Neural cell (in vitro differentiated cells): ENCODE measurements around the gene DOCK4. TPM values are rescaled to one million over a fixed set of nuclear protein-coding genes. Genes with fewer than 3 reads are reported as not detected.

Source experiments
- H2AFZ ChIP-seq: fragments of 200-600, 300-800 bp; sonication (generic), shearing (Covaris generic); 2 replicates; pipeline ENCODE4 v1.6.0; 2014; ENCODE audit warnings: low read depth, mild to moderate bottlenecking, antibody characterized with exemption, low read length, moderate library complexity
- H3F3A ChIP-seq: fragments of 200-600 bp; shearing (Covaris generic); 2 replicates; pipeline ENCODE4 v1.6.1; 2016; ENCODE audit warnings: mild to moderate bottlenecking, moderate library complexity, mixed read lengths, antibody characterized with exemption, low read length; ENCODE audit not compliant: insufficient read depth, poor library complexity, severe bottlenecking
- H3K27ac ChIP-seq: fragments of 200-600, 300-800 bp; sonication (generic), shearing (Covaris generic); 2 replicates; pipeline ENCODE4 v1.5.1; 2014; ENCODE audit warnings: mild to moderate bottlenecking, low read length, moderate library complexity
- H3K27me3 ChIP-seq: fragments of 300-800, 200-600 bp; sonication (generic), shearing (Covaris generic); 2 replicates; pipeline ENCODE4 v1.6.0; 2014; ENCODE audit warnings: mild to moderate bottlenecking, low read depth, low read length, moderate library complexity; ENCODE audit not compliant: insufficient read depth
- H3K36me3 ChIP-seq: fragments of 300-800, 200-600 bp; sonication (generic), shearing (Covaris generic); 2 replicates; pipeline ENCODE4 v1.5.1; 2014; ENCODE audit warnings: mild to moderate bottlenecking, antibody characterized with exemption, low read length, moderate library complexity; ENCODE audit not compliant: insufficient read depth
- H3K4me2 ChIP-seq: fragments of 300-800, 200-600 bp; sonication (generic), shearing (Covaris generic); 2 replicates; pipeline ENCODE4 v1.6.0; 2014; ENCODE audit warnings: mild to moderate bottlenecking, low read length
- H3K4me3 ChIP-seq: fragments of 300-800, 200-600 bp; sonication (generic), shearing (Covaris generic); 2 replicates; pipeline ENCODE4 v1.5.1; 2014; ENCODE audit warnings: mild to moderate bottlenecking, low read length, moderate library complexity
- H3K79me2 ChIP-seq: fragments of 200-600 bp; shearing (Covaris generic); replicated peaks from 2 replicates; pipeline ENCODE4 v1.6.0; 2014; ENCODE audit warnings: mild to moderate bottlenecking, low read length, moderate library complexity; ENCODE audit not compliant: insufficient read depth
- H3K9ac ChIP-seq: fragments of 300-800, 200-600 bp; sonication (generic), shearing (Covaris generic); 2 replicates; pipeline ENCODE4 v1.6.1; 2016; ENCODE audit warnings: mild to moderate bottlenecking, low read length, mixed read lengths
- H3K9me2 ChIP-seq: fragments of 200-600 bp; shearing (Covaris generic); 2 replicates; pipeline ENCODE4 v1.6.1; 2016; ENCODE audit warnings: mild to moderate bottlenecking, low read length, mixed read lengths; ENCODE audit not compliant: insufficient read depth
- H3K9me3 ChIP-seq: fragments of 200-600, 300-800 bp; sonication (generic), shearing (Covaris generic); 2 replicates; pipeline ENCODE4 v1.6.1; 2016; ENCODE audit warnings: mild to moderate bottlenecking, mixed run types, low read length, moderate library complexity, mixed read lengths
- H4K20me1 ChIP-seq: fragments of 200-600 bp; shearing (Covaris generic); 2 replicates; pipeline ENCODE4 v1.6.1; 2016; ENCODE audit warnings: mild to moderate bottlenecking, mixed run types; ENCODE audit not compliant: insufficient read depth
- CTCF ChIP-seq: fragments of 450-650 bp; IDR thresholded peaks from 2 replicates; pipeline ENCODE4 v1.5.1; 2014; ENCODE audit warnings: antibody characterized with exemption, mild to moderate bottlenecking, moderate library complexity; ENCODE audit not compliant: poor library complexity, severe bottlenecking
- EP300 ChIP-seq: fragments of 450-650 bp; conservative IDR thresholded peaks from 2 replicates; pipeline ENCODE4 v1.6.1; 2014; ENCODE audit warnings: antibody characterized with exemption, mild to moderate bottlenecking, moderate library complexity; ENCODE audit not compliant: poor library complexity, severe bottlenecking
- EZH2 ChIP-seq: fragments of 200-600, 300-800 bp; shearing (Covaris generic), sonication (generic); IDR thresholded peaks from 2 replicates; pipeline ENCODE4 v1.6.1; 2014; ENCODE audit warnings: antibody characterized with exemption, low read length, borderline replicate concordance, mild to moderate bottlenecking; ENCODE audit not compliant: insufficient read depth, poor library complexity, severe bottlenecking
- MXI1 ChIP-seq: fragments of 450-650 bp; conservative IDR thresholded peaks from 2 replicates; pipeline ENCODE4 v1.6.1; 2014; ENCODE audit warnings: antibody characterized with exemption, mild to moderate bottlenecking; ENCODE audit not compliant: poor library complexity, severe bottlenecking
- POLR2AphosphoS5 ChIP-seq: IDR thresholded peaks from 2 replicates; pipeline ENCODE4 v1.6.1; 2012
- RAD21 ChIP-seq: fragments of 450-650 bp; conservative IDR thresholded peaks from 2 replicates; pipeline ENCODE4 v1.6.1; 2014; ENCODE audit warnings: antibody characterized with exemption, mild to moderate bottlenecking, moderate library complexity
- REST ChIP-seq: IDR thresholded peaks from 2 replicates; pipeline ENCODE4 v1.6.1; 2012; ENCODE audit warnings: borderline replicate concordance
- SMC3 ChIP-seq: fragments of 450-650 bp; conservative IDR thresholded peaks from 2 replicates; pipeline ENCODE4 v1.6.1; 2014; ENCODE audit warnings: antibody characterized with exemption, mild to moderate bottlenecking, moderate library complexity; ENCODE audit not compliant: poor library complexity
- TAF1 ChIP-seq: IDR thresholded peaks from 2 replicates; pipeline ENCODE4 v1.6.1; 2012; ENCODE audit warnings: low read depth
- polyA plus RNA-seq: library from polyadenylated mRNA; depleted of rRNA; stranded (reverse); fragments of >200 nt; gene quantifications from 2 replicates; pipeline ENCODE4 v1.2.3, GENCODE V29; 2014

Gene DOCK4
- polyA plus RNA-seq, 1 donor from 2014 or later = 28.1 TPM

- Histone ChIP-seq H3F3A (no peaks in the 10 kb centered on the region), H3K79me2 (peaks cover 3% of the 10 kb centered on the region), H3K27me3 (no peaks in the 10 kb centered on the region), H3K36me3 (no peaks in the 10 kb centered on the region), H2AFZ (no peak overlapping the region), H3K27ac (no peak overlapping the region), H3K4me2 (no peak overlapping the region), H3K4me3 (no peak overlapping the region), H3K9ac (no peak overlapping the region), H4K20me1 (no peaks in the 10 kb centered on the region), H3K9me2 (no peaks in the 10 kb centered on the region), H3K9me3 (no peaks in the 10 kb centered on the region)
- TF ChIP-seq RAD21 = no peak
- TF ChIP-seq CTCF = no peak
- no peak for TF ChIP-seq EP300
- TF ChIP-seq EZH2 = no peak
- TF ChIP-seq SMC3 = no peak
- TF ChIP-seq POLR2AphosphoS5 = no peak
- TF ChIP-seq MXI1 = no peak
- no peak for TF ChIP-seq TAF1
- no peak for TF ChIP-seq REST
These were observed 18.0 kb upstream of the DOCK4 start for GRCh38 chr7:112224186-112224585.

- no peaks in the 10 kb centered on the region for H3K36me3 ChIP-seq
- TF ChIP-seq POLR2AphosphoS5 (no peak), MXI1 (no peak), EP300 (no peak), REST (no peak), SMC3 (no peak), CTCF (no peak), EZH2 (no peak), TAF1 (no peak), RAD21 (no peak)
These were observed 17.1 kb upstream of the DOCK4 start for GRCh38 chr7:112223310-112223709.

More at GRCh38 chr7:112223310-112223709, 17.1 kb upstream of the DOCK4 start:
- H3K9ac ChIP-seq = no peak overlapping the region
- no peaks in the 10 kb centered on the region for H3F3A ChIP-seq
- no peak overlapping the region for H2AFZ ChIP-seq
- H3K27me3 ChIP-seq = no peaks in the 10 kb centered on the region
- H3K4me3 ChIP-seq = no peak overlapping the region
- H4K20me1 ChIP-seq = no peaks in the 10 kb centered on the region
- H3K27ac ChIP-seq = no peak overlapping the region
- H3K79me2 ChIP-seq = peaks cover 3% of the 10 kb centered on the region
- no peak overlapping the region for H3K4me2 ChIP-seq
- H3K9me2 ChIP-seq = no peaks in the 10 kb centered on the region
- no peaks in the 10 kb centered on the region for H3K9me3 ChIP-seq
